Heart left ventricle (tissue), 13 donors: ENCODE data around the gene SALL1.

Experiments
- POLR2A ChIP-seq, 2 donors: fragments of 450-650 bp; IDR thresholded peaks; one replicate each; pipeline ENCODE4 v1.6.1; 2017; ENCODE audit warnings: antibody characterized with exemption in 2 of 2, mild to moderate bottlenecking in 2 of 2, moderate library complexity in 2 of 2
- TF ChIP-seq, protein P1 (sequence below), 12 donors: fragments of 200-600 bp; sonication (generic) in 4 of 12; IDR thresholded peaks; one replicate each; pipeline versions ENCODE4 v1.5.0 to v1.8.0; 2018 to 2022; ENCODE audit warnings: antibody characterized with exemption in 12 of 12, mild to moderate bottlenecking in 5 of 12
- donor health status: ischemic (EF 13 %, LVEDD 7.1; RV severe dilation, severe dysfunction).
- donor health status: DM: no; HTN: yes; CAD: no.
- donor health status: DM: no; HTN: no; CAD: no.
- donor health status: ischemic (EF 25% LVEDD 6.9; RV normal size, moderate dysfunction).
- donor health status: ischemic (EF 25% LVEDD 5.7; RV mildly dilated, moderate dysfunction).
- donor health status: ischemic (EF 35%, LVEDD 5.7; RV mildly dilated, moderate dysfunction).
- donor health status: nonischemic (EF 11% LVEDD 7.7; RV severe dilation, severe dysfunction).
- donor health status: DM: yes; HTN: yes; CAD: no.
- donor health status: PGD.
- donor health status: ischemic (EF 29% LVEDD 5.4; RV normal size, mild dysfunction).
- donor health status: nonischemic (EF 23%, LVEDD 6.1; RV moderate dilation, normal function).

DNA sequence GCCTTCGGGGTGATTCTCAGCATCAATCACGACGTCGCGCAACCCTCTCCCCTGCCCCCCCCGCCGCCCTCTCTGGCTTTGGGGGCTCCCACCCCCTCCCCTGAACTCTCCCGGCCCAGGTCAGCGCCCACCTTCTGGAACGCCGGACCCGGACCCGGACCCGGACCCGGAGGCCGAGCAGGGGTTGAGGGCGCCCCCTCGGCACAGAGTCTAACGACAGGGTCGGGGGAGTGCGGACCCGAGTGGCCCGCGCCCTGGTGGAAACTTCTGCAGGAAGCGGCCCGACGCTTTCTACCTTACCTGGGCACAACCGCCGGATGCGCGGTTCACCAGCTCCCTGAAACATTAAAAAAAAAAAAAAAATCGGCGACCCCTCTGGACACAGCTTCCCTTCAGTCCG lies 16.2 kb downstream of the SALL1 start:
- TF ChIP-seq, protein P1, sequence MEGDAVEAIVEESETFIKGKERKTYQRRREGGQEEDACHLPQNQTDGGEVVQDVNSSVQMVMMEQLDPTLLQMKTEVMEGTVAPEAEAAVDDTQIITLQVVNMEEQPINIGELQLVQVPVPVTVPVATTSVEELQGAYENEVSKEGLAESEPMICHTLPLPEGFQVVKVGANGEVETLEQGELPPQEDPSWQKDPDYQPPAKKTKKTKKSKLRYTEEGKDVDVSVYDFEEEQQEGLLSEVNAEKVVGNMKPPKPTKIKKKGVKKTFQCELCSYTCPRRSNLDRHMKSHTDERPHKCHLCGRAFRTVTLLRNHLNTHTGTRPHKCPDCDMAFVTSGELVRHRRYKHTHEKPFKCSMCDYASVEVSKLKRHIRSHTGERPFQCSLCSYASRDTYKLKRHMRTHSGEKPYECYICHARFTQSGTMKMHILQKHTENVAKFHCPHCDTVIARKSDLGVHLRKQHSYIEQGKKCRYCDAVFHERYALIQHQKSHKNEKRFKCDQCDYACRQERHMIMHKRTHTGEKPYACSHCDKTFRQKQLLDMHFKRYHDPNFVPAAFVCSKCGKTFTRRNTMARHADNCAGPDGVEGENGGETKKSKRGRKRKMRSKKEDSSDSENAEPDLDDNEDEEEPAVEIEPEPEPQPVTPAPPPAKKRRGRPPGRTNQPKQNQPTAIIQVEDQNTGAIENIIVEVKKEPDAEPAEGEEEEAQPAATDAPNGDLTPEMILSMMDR (IDR thresholded peaks at IDR 0.05) = no peak
- no peak for TF ChIP-seq POLR2A (IDR thresholded peaks at IDR 0.05)
